GM18861 (cell line): ENCODE results near the gene CEACAM21.

Experiments
- ATAC-seq: cut with Tn5 transposase; IDR thresholded peaks from one replicate; pipeline ENCODE4 v1.9.1; 2021; ENCODE audit not compliant: unreplicated experiment

The CEACAM21 gene

DNA sequence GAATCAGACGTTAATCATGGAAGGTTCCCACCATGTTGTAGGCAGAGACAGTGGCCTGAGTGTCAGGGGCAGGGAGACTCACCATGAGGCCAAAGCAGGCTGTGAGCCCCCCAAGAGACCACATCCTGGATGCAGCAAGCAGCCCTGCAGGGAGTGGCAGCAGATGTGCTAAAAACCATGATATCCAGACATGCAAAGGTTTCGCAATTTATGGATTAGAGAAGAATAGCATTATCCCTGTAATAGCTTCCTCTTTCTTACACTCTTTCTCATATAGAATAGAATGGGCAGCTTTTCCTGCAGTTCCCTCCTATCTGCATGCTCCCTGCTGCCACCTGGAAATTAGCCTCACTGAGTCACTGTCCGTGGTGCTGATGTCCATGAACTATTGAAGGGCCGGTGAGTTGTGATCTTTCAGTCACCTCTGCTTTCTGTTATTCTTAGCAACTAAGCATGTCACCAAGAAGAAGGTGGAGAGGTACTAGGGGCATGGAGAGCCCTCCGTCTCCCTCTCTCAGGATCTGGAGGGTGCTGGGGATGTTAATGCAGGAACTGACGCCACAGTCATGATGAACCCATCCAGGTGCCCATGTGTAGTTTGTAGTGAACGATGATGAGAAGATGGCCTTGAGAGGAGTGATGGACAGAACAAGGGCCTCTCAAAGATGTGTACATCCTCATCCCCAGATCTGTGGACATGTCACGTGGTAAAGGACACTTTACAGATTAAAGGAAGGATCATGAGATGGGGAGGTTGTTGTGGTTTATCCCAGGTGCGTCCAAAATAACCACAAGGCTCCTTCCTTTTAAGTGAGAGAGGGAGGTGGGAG lies 41.0 kb downstream of the CEACAM21 start:
- ATAC-seq = no peak

DNA sequence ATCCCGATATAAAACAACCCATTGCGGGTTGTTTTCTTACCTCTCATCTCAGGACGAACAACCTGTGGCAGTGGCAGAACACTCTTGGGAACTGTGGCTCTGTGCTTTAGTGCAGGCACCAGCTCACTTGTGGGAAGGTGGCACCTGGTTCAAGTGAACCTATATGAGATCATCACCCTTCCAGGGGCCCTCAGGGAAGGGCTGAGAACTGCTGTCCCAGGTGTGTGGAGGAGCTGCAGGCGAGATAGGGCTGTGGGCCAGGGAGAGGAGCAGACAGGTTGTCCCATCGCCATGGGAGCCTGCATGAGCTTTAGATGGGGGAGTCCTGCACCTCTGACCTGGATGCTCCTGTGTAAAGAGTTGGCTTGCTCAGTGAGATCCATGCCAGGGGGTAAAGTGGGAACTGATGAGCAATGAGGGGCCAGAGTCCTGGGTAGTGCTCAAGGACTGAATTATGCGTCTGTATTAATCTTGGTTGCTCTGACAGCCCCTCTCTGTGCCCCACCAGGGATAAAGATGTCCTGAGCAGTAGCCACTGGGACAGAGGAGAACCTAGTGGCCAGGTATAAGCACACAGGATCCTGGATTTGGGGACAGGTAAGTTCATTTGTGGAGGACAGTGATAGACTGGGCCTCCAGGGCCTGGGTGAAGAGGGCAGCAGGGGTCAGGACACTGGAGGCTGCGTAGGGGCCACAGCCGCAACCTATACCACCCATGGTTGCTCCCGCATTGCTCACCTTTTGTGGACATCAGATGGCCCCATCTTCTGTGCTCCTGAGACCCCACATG lies 42.2 kb downstream of the CEACAM21 start:
- no peak for ATAC-seq

DNA sequence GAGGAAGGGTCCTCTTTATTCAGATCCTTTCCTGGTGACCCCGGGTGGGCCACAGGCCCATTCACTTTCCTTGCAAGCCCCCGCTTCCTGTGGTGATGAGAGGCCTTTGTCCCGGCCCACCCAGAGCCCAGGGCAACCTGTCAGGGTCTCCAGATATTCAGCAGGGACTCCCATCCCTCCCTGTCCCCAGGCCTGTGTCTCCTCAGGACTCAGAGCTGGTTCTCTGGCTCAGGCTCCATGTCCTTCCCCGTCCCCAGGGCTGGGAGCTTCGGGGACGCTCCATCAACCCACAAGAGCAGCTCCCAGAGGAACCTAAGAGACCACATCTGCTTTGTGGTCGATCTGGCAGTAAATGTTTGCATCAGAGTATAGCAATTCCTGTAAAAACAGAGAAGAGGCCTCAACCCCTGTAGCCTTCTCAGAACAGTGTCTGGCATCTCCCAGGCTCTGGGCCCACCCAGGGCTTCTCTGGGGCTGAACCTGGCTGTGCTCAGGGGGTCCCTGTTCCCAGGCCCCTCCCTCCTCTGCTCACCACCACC lies 43.1 kb downstream of the CEACAM21 start:
- no peak for ATAC-seq

DNA sequence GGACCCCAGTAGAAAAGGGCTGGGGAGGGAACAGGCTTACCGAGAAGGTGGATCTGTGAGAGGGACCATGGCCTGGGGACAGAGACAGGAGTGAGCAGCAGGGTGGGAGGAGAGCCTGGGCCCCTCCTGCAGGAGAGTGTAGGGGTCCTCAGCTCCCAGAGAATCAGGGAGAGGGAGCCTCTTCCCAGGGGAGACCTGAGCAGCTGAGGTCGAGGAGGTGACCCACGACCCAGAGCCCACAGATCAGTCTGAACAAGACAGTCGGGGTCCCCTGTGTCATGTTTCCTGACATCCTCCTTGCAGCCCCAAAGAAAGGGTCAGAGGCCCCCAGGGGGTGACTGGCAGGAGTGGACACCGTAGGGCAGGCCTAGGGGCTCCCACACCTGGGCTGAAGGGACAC lies 44.2 kb downstream of the CEACAM21 start:
- ATAC-seq = no peak

DNA sequence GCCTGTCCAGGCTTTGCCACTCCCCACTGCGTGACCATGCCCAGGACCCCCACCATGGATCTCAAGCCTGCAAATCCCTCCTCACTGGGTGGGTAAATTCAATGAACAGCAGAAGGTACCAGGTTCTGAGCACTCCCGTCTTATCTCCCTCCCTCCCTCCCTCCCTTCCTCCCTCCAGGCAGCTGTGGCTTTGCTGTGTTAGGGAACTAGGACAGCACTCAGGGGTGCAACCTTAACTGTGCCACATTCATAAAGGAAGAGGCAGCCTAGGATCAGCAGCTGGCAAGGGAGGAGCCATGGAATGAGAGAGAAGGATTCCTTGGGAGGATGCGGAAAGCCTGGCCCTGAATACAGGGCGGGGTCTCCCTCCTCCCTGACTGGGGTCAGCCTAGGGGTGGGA lies 45.3 kb downstream of the CEACAM21 start:
- ATAC-seq = no peak

DNA sequence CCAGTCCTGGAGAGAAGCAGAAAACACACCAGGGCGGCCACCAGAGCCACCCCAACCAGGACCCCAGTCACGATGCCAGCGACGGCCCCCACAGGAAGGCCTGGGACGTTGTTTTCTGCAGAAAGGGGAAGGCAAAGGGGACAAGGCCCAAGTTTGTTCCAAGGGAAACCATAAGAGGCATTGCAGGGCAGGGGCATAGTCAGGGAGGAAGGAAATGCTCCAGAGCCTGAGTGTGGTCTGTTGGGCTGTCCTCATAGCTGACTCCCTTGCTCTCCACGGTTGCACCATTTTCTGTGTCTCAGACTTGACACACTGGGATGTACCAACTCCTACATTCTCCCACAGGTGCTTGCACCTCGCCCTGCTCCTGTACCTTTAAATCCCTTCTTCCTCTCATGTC lies 45.7 kb downstream of the CEACAM21 start:
- no peak for ATAC-seq

DNA sequence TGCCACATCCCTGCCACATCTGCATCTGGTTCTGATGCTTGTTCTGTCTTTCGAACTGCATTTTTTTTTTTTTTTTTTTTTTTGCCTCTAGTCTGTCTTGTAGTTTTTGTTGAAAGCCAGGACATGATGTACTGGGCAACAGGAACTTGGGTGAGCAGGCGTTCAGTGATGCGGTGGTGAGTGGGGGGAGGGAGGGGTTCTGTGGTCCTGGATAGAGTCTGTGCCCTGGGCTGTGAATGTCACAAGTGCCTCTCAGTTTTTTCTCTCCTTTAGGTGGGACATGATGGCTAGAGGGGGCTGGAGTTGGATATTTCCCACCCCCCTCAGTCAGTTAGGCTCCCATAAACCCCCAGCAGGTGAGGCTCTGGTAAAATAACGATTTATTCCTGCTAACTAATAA lies 47.4 kb downstream of the CEACAM21 start:
- no peak for ATAC-seq

DNA sequence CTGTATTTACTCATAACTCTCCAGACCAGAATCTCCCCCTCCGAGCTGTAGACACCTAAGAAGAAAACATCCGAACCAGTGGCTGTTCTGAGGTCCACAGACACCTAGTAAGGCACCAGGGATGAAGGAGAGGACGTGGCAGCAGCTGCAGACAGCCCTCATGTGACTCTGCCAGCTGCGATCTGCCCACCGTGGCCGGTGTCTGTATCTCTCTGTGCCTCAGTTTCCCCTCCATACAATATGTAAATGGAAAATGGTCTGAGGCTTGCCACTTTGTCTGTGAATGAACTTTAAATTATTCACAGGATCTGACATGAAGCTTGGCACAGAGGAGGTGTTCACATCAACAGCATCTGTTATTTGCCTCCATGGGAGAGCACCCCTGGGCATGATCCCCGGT lies 48.5 kb downstream of the CEACAM21 start:
- ATAC-seq = no peak

DNA sequence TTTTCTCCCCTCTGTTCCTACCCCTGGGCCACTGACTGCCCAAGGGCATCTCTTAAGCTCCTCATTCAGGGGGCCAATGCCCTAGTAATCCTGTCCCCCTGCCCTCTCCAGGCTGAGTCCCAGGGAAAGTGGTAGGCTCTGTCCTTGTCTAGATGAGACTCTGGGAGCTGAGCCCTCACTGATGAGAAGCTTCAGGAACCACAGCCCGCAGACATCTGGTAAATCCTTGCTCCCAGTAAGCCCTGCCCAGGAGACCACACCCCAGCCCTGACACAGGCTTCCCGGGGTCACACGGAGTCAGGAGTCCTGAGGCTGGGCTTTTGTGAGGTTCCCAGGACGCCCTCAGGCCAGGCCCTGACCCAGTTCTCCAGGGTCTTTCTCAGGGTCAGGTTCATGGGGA lies 49.0 kb downstream of the CEACAM21 start:
- ATAC-seq = no peak

DNA sequence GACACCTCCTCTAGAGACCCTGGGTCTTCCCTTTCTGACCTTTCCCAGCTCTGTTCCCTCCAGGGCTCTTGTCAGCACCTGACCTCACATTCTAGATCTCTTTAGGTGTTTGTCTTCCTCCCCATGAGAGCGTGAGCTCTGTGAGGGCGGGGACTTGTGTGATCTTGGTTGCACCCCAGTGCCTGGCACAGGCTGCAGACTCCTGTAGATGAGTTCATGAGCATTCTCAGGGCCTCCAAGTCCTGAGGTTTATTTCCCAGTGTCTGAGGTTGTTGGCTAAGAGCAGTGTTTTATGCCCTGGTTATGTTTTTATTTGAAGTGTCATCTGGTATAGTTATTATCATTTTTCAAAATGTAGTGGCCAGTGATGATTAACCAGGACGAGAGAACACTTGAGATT lies 50.3 kb downstream of the CEACAM21 start:
- ATAC-seq = no peak

DNA sequence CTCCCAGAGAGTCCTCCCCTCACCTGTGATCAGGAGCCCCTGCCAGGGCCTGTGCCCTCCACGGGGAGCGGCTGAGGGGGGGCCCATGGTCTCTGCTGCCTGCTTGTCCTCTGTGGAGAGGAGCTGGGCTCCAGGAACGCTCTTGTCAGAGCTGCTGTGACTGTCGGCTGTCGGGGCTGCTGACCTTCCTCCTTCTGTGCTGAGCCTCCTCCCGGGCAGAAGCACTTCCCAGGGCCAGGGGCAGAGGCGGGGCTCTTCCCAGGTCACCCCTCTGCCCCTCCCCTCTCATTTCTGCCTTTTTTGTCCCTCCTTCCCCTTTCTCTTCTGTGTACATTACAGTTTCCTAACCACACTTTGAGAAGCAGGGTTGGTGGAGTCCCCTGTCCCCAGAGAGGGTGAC lies 50.9 kb downstream of the CEACAM21 start, which contains the start of gene CEACAM4:
Gene CEACAM4 (minus strand): TSS at position 198 of the 400 bp plus-strand sequence. CDS start 111 bp downstream, at position 87.
- no peak for ATAC-seq

DNA sequence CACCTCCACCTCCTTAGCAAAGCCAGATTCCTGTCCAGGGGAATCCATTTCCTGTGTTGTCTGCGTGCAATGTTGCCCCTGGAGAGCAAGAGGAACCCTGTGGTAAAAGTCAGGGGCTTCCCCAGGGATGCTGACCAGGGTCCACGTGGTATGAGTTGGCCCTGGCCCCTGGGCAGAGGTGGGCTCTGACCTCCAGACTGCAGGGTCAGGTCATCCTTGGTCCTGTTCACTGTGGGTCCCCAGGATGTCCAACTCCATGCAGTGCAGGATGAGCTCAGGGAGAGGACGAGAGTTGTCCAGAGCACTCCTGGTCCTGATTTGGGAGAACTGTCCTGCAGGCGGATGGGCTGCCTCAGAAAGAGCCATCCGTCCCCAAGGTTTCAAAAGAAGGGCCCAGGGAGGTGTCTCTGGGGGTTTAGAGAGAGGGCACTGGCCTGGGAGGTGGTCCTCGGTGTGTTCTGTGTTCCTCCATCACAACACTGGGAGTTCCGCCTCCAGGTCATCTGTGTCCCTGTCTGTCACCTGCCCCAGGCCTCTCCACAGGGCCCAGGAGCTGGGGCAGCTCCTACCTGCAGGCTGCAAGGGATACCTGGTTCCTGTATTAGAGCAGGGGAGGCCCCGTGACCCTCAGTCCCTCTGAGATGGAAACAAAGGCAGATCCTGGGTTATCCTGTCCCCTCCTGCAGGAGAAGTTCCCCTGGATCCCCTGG lies 52.2 kb downstream of the CEACAM21 start:
- no peak for ATAC-seq
